HEK293T (cell line): ENCODE results near the gene MAP6D1.

Experiments
- CTCF ChIA-PET: fragments of 350-600 bp; formaldehyde crosslinking; extraction: SDS; loops from one replicate; lab custom pipeline; 2021; ENCODE audit warnings: antibody characterized with exemption, inconsistent platforms; lab: Yijun Ruan, JAX
- POLR2A ChIA-PET: fragments of 350-600 bp; formaldehyde crosslinking; extraction: SDS; loops from one replicate; lab custom pipeline; 2020; ENCODE audit warnings: antibody characterized with exemption, inconsistent platforms; lab: Yijun Ruan, JAX
- DNase-seq: peaks from one replicate; pipeline ENCODE4 v3.0.0; 2012; ENCODE audit warnings: mixed read lengths; ENCODE audit errors: extremely low spot score
- ARNT ChIP-seq: fragments of 450-650 bp; IDR thresholded peaks from 2 replicates; pipeline ENCODE4 v1.6.1; 2017; ENCODE audit warnings: mild to moderate bottlenecking
- BHLHE40 ChIP-seq: fragments of 450-650 bp; IDR thresholded peaks from 2 replicates; pipeline ENCODE4 v1.6.1; 2016; ENCODE audit warnings: mild to moderate bottlenecking, moderate library complexity, borderline replicate concordance
- CTBP1 ChIP-seq: fragments of 450-650 bp; IDR thresholded peaks from 2 replicates; pipeline ENCODE4 v1.6.1; 2016; ENCODE audit warnings: borderline replicate concordance
- ELF4 ChIP-seq: fragments of 450-650 bp; IDR thresholded peaks from 2 replicates; pipeline ENCODE4 v1.6.1; 2017; ENCODE audit warnings: antibody characterized with exemption
- FOXA1 ChIP-seq: fragments of 450-650 bp; IDR thresholded peaks from 2 replicates; pipeline ENCODE4 v1.6.1; 2016; ENCODE audit warnings: mild to moderate bottlenecking
- FOXK2 ChIP-seq: fragments of 450-650 bp; IDR thresholded peaks from 2 replicates; pipeline ENCODE4 v1.6.1; 2016; ENCODE audit warnings: mild to moderate bottlenecking
- FOXM1 ChIP-seq: fragments of 450-650 bp; IDR thresholded peaks from 2 replicates; pipeline ENCODE4 v1.6.1; 2017; ENCODE audit warnings: mild to moderate bottlenecking, borderline replicate concordance
- HDGF ChIP-seq: fragments of 450-650 bp; IDR thresholded peaks from 2 replicates; pipeline ENCODE4 v1.6.1; 2017; ENCODE audit warnings: antibody characterized with exemption, borderline replicate concordance
- L3MBTL2 ChIP-seq: fragments of 450-650 bp; conservative IDR thresholded peaks from 2 replicates; pipeline ENCODE4 v1.6.1; 2016; ENCODE audit warnings: mild to moderate bottlenecking
- LEF1 ChIP-seq: fragments of 450-650 bp; IDR thresholded peaks from 2 replicates; pipeline ENCODE4 v1.6.1; 2017; ENCODE audit warnings: mild to moderate bottlenecking, borderline replicate concordance
- NFRKB ChIP-seq: fragments of 450-650 bp; IDR thresholded peaks from 2 replicates; pipeline ENCODE4 v1.6.1; 2016; ENCODE audit warnings: mild to moderate bottlenecking, moderate library complexity
- PKNOX1 ChIP-seq: fragments of 450-650 bp; IDR thresholded peaks from 2 replicates; pipeline ENCODE4 v1.6.1; 2016
- SP1 ChIP-seq: fragments of 450-650 bp; IDR thresholded peaks from 2 replicates; pipeline ENCODE4 v1.6.1; 2017
- SUZ12 ChIP-seq: fragments of 450-650 bp; IDR thresholded peaks from 2 replicates; pipeline ENCODE4 v1.6.1; 2016; ENCODE audit warnings: mild to moderate bottlenecking
- TARDBP ChIP-seq: fragments of 450-650 bp; IDR thresholded peaks from 2 replicates; pipeline ENCODE4 v1.6.1; 2016
- ZNF384 ChIP-seq: fragments of 450-650 bp; IDR thresholded peaks from 2 replicates; pipeline ENCODE4 v1.6.1; 2016

The MAP6D1 gene

GRCh38 chr3:183827809-183828537 lies 2.6 kb upstream of the MAP6D1 start:
- ChIA-PET POLR2A (no interaction called here), CTCF (no interaction called here)
- TF ChIP-seq HDGF (no peak), L3MBTL2 (no peak), LEF1 (no peak), FOXA1 (no peak), PKNOX1 (no peak), ZNF384 (no peak), ELF4 (no peak), CTBP1 (no peak), FOXK2 (no peak), BHLHE40 (no peak), SUZ12 (no peak), NFRKB (no peak), TARDBP (no peak), ARNT (no peak), SP1 (no peak), FOXM1 (no peak)
- no peak for DNase-seq

GRCh38 chr3:183826448-183827250 lies 1.3 kb upstream of the MAP6D1 start:
- no peak for TF ChIP-seq SP1
- no peak for TF ChIP-seq FOXM1
- no peak for TF ChIP-seq TARDBP
- TF ChIP-seq NFRKB: no peak
- TF ChIP-seq PKNOX1: no peak
- no peak for TF ChIP-seq FOXK2
- TF ChIP-seq HDGF: no peak
- TF ChIP-seq BHLHE40: no peak
- no peak for TF ChIP-seq ZNF384
- TF ChIP-seq ELF4: no peak
- TF ChIP-seq SUZ12: no peak
- TF ChIP-seq LEF1: no peak
- no peak for TF ChIP-seq CTBP1
- TF ChIP-seq FOXA1: no peak
- no peak for TF ChIP-seq ARNT
- no peak for TF ChIP-seq L3MBTL2
- no peak for DNase-seq
- ChIA-PET CTCF (interaction anchor here (0.8 kb wide), 1 partner anchor 56 kb away, joined by 3 read pairs; no protein-coding TSS in a partner anchor), POLR2A (interaction anchor here (1.7 kb wide), 1 partner anchor 58 kb away, joined by 7 read pairs; the partner anchor contains the start of gene PARL)

GRCh38 chr3:183824761-183825455 lies 469 bp downstream of the MAP6D1 start:
- DNase-seq: peak; percentile 14
- CTCF ChIA-PET: interaction anchor here (0.8 kb wide), 1 partner anchor 24 kb away, joined by 4 read pairs; no protein-coding TSS in a partner anchor
- TF ChIP-seq LEF1 (no peak), NFRKB (no peak), FOXA1 (no peak), HDGF (no peak), FOXK2 (no peak)
- POLR2A ChIA-PET: interaction anchor here (1.7 kb wide), 1 partner anchor 60 kb away, joined by 7 read pairs; the partner anchor contains the start of gene PARL

GRCh38 chr3:183823963-183824362 lies 1.4 kb downstream of the MAP6D1 start:
- DNase-seq: no peak
- CTCF ChIA-PET: interaction anchor here (1.1 kb wide), 1 partner anchor 24 kb away, joined by 5 read pairs; no protein-coding TSS in a partner anchor
- no peak for TF ChIP-seq ELF4
- TF ChIP-seq L3MBTL2: no peak
- no peak for TF ChIP-seq BHLHE40
- no peak for TF ChIP-seq FOXA1
- no peak for TF ChIP-seq SUZ12
- TF ChIP-seq ARNT: no peak
- no peak for TF ChIP-seq CTBP1
- POLR2A ChIA-PET: no interaction called here

- POLR2A ChIA-PET: no interaction called here
- DNase-seq: no peak
- CTCF ChIA-PET: no interaction called here
- TF ChIP-seq NFRKB (no peak), SUZ12 (no peak), CTBP1 (no peak), FOXM1 (no peak), ELF4 (no peak), FOXK2 (no peak), ZNF384 (no peak), SP1 (no peak), FOXA1 (no peak), L3MBTL2 (no peak), PKNOX1 (no peak), HDGF (no peak), ARNT (no peak), LEF1 (no peak), TARDBP (no peak), BHLHE40 (no peak)
Observed at GRCh38 chr3:183822631-183823030, 2.7 kb downstream of the MAP6D1 start.
